ENCODE measurements around the gene ZIC5. TPM values are rescaled to one million over a fixed set of nuclear protein-coding genes. Genes with fewer than 3 reads are reported as not detected.

ZIC5 gene
- total RNA-seq = not detected
- not detected for polyA plus RNA-seq

GRCh38 chr13:99971576-99972189 is at the start of gene ZIC5:
Gene ZIC5 (minus strand): TSS chr13:99971767. CDS start chr13:99971603, 164 bp downstream.
- intact Hi-C loops (cut with micrococcal nuclease) = no loop called here
- peak in 2 of 5 donors; percentile 2 to 6 for DNase-seq
- H3K27me3 Mint-ChIP-seq = peaks cover 63 to 64% of the 10 kb centered on the region in 2 donors
- ChIA-PET POLR2A (ENCODE audit: partially characterized antibody) (no interaction called here), CTCF (ENCODE audit: partially characterized antibody) (no interaction called here)
- Histone ChIP-seq H3K4me1 (ENCODE audit: insufficient read depth, low read length) (peaks cover 32% of the 10 kb centered on the region), H3K9me3 (ENCODE audit: control insufficient read depth in 1 of 2, low read length in 2 of 2) (no peaks in the 10 kb centered on the region), H3K27me3 (ENCODE audit: insufficient read depth, low read length) (peaks cover 76% of the 10 kb centered on the region), H3K4me3 (ENCODE audit: low read length in 2 of 2) (no peak within 1 kb of the TSS), H3K27ac (ENCODE audit: low read depth, low read length) (no peak within 1 kb of the TSS), H3K36me3 (ENCODE audit: insufficient read depth, low read length) (no peaks in the 10 kb centered on the region)
- peak within 1 kb of the TSS in 5 of 7 donors; percentile 61 to 90 (median 83) for H3K27ac Mint-ChIP-seq
- H3K9me3 Mint-ChIP-seq = peaks cover 2 to 61% (median 41%) of the 10 kb centered on the region in 8 donors
- peak within 1 kb of the TSS; percentile 39 to 78 (median 58) for H3K4me3 Mint-ChIP-seq
- H3K36me3 Mint-ChIP-seq = peaks cover 8 to 13% of the 10 kb centered on the region in 2 donors
- H3K4me1 Mint-ChIP-seq = peaks cover 10 to 45% (median 20%) of the 10 kb centered on the region in 4 donors

- no peak overlapping the region for H3K27ac Mint-ChIP-seq
- CTCF ChIA-PET (ENCODE audit: partially characterized antibody) = no interaction called here
- peaks cover 0 to 4% of the 10 kb centered on the region in 2 donors for H3K27me3 Mint-ChIP-seq
- no peak overlapping the region for H3K27ac ChIP-seq (ENCODE audit: low read depth, low read length)
- no peaks in the 10 kb centered on the region for H3K4me1 ChIP-seq (ENCODE audit: insufficient read depth, low read length)
- H3K4me3 Mint-ChIP-seq = no peak overlapping the region
- POLR2A ChIA-PET (ENCODE audit: partially characterized antibody) = no interaction called here
- no peaks in the 10 kb centered on the region for H3K36me3 Mint-ChIP-seq
- no peak overlapping the region for H3K4me3 ChIP-seq (ENCODE audit: low read length in 2 of 2)
- no peaks in the 10 kb centered on the region for H3K36me3 ChIP-seq (ENCODE audit: insufficient read depth, low read length)
- no peak for DNase-seq
- H3K9me3 ChIP-seq (ENCODE audit: control insufficient read depth in 1 of 2, low read length in 2 of 2) = no peaks in the 10 kb centered on the region
- H3K9me3 Mint-ChIP-seq = peaks cover 0 to 4% (median 0%) of the 10 kb centered on the region in 8 donors
- no peaks in the 10 kb centered on the region for H3K4me1 Mint-ChIP-seq
- no peaks in the 10 kb centered on the region for H3K27me3 ChIP-seq (ENCODE audit: insufficient read depth, low read length)
- intact Hi-C loops (cut with micrococcal nuclease) = no loop called here
Observed at GRCh38 chr13:100019780-100020356, 48.3 kb upstream of the ZIC5 start.

GRCh38 chr13:100014621-100015020 is 43.1 kb upstream of the ZIC5 start:
- H3K36me3 Mint-ChIP-seq = no peaks in the 10 kb centered on the region
- peaks cover 0 to 4% (median 0%) of the 10 kb centered on the region in 8 donors for H3K9me3 Mint-ChIP-seq
- no peak overlapping the region for H3K4me3 ChIP-seq (ENCODE audit: low read length in 2 of 2)
- no peak overlapping the region for H3K27ac Mint-ChIP-seq
- CTCF ChIA-PET (ENCODE audit: partially characterized antibody) = interaction anchor here (0.6 kb wide), 1 partner anchor 783 kb away, joined by 4 read pairs; no protein-coding TSS in a partner anchor
- peaks cover 9 to 10% of the 10 kb centered on the region in 2 donors for H3K27me3 Mint-ChIP-seq
- H3K36me3 ChIP-seq (ENCODE audit: insufficient read depth, low read length) = no peaks in the 10 kb centered on the region
- intact Hi-C loops (cut with micrococcal nuclease) = no loop called here
- H3K27me3 ChIP-seq (ENCODE audit: insufficient read depth, low read length) = no peaks in the 10 kb centered on the region
- POLR2A ChIA-PET (ENCODE audit: partially characterized antibody) = no interaction called here
- H3K4me1 Mint-ChIP-seq = no peaks in the 10 kb centered on the region
- DNase-seq = no peak
- no peaks in the 10 kb centered on the region for H3K4me1 ChIP-seq (ENCODE audit: insufficient read depth, low read length)
- no peaks in the 10 kb centered on the region for H3K9me3 ChIP-seq (ENCODE audit: control insufficient read depth in 1 of 2, low read length in 2 of 2)
- H3K4me3 Mint-ChIP-seq = no peak overlapping the region
- H3K27ac ChIP-seq (ENCODE audit: low read depth, low read length) = no peak overlapping the region

GRCh38 chr13:99998261-99998660 is 26.7 kb upstream of the ZIC5 start:
- POLR2A ChIA-PET (ENCODE audit: partially characterized antibody) = no interaction called here
- peaks cover 57 to 68% of the 10 kb centered on the region in 2 donors for H3K27me3 Mint-ChIP-seq
- peaks cover 58% of the 10 kb centered on the region for H3K27me3 ChIP-seq (ENCODE audit: insufficient read depth, low read length)

GRCh38 chr13:99997702-99998214 is 26.2 kb upstream of the ZIC5 start:
- Mint-ChIP-seq H3K4me3 (no peak overlapping the region), H3K36me3 (no peaks in the 10 kb centered on the region), H3K27me3 (peaks cover 58 to 69% of the 10 kb centered on the region in 2 donors), H3K27ac (peak overlapping the region in 2 of 7 donors; percentile 16 to 52), H3K4me1 (peaks cover 0 to 5% (median 3%) of the 10 kb centered on the region in 4 donors), H3K9me3 (peaks cover 0 to 33% (median 21%) of the 10 kb centered on the region in 8 donors)
- ChIA-PET CTCF (ENCODE audit: partially characterized antibody) (no interaction called here), POLR2A (ENCODE audit: partially characterized antibody) (no interaction called here)
- intact Hi-C loops (cut with micrococcal nuclease) = loop anchor here (5.0 kb wide), 1 partner anchor 35 kb away; no protein-coding TSS in a partner anchor
- H3K36me3 ChIP-seq (ENCODE audit: insufficient read depth, low read length) = no peaks in the 10 kb centered on the region
- no peak for DNase-seq
- H3K27ac ChIP-seq (ENCODE audit: low read depth, low read length) = no peak overlapping the region
- H3K9me3 ChIP-seq (ENCODE audit: control insufficient read depth in 1 of 2, low read length in 2 of 2) = no peaks in the 10 kb centered on the region
- H3K4me3 ChIP-seq (ENCODE audit: low read length in 2 of 2) = no peak overlapping the region
- H3K27me3 ChIP-seq (ENCODE audit: insufficient read depth, low read length) = peaks cover 63% of the 10 kb centered on the region
- peaks cover 9% of the 10 kb centered on the region for H3K4me1 ChIP-seq (ENCODE audit: insufficient read depth, low read length)

More at GRCh38 chr13:99998261-99998660, 26.7 kb upstream of the ZIC5 start:
- peak in 1 of 5 donors; percentile 4 for DNase-seq
- Mint-ChIP-seq H3K27ac (peak overlapping the region in 2 of 7 donors; percentile 16 to 52), H3K4me1 (peaks cover 0 to 5% (median 3%) of the 10 kb centered on the region in 4 donors), H3K4me3 (no peak overlapping the region), H3K9me3 (peaks cover 0 to 32% (median 21%) of the 10 kb centered on the region in 8 donors), H3K36me3 (no peaks in the 10 kb centered on the region)
- intact Hi-C loops (cut with micrococcal nuclease) = loop anchor here (5.0 kb wide), 1 partner anchor 36 kb away; no protein-coding TSS in a partner anchor
- CTCF ChIA-PET (ENCODE audit: partially characterized antibody) = no interaction called here
- no peak overlapping the region for H3K27ac ChIP-seq (ENCODE audit: low read depth, low read length)
- H3K9me3 ChIP-seq (ENCODE audit: control insufficient read depth in 1 of 2, low read length in 2 of 2) = no peaks in the 10 kb centered on the region
- H3K36me3 ChIP-seq (ENCODE audit: insufficient read depth, low read length) = no peaks in the 10 kb centered on the region
- no peak overlapping the region for H3K4me3 ChIP-seq (ENCODE audit: low read length in 2 of 2)
- H3K4me1 ChIP-seq (ENCODE audit: insufficient read depth, low read length) = peaks cover 9% of the 10 kb centered on the region

GRCh38 chr13:99996381-99996973 is 24.9 kb upstream of the ZIC5 start:
- Histone ChIP-seq H3K4me1 (ENCODE audit: insufficient read depth, low read length) (peaks cover 7% of the 10 kb centered on the region), H3K27me3 (ENCODE audit: insufficient read depth, low read length) (peaks cover 76% of the 10 kb centered on the region), H3K36me3 (ENCODE audit: insufficient read depth, low read length) (no peaks in the 10 kb centered on the region), H3K4me3 (ENCODE audit: low read length in 2 of 2) (no peak overlapping the region), H3K27ac (ENCODE audit: low read depth, low read length) (no peak overlapping the region), H3K9me3 (ENCODE audit: control insufficient read depth in 1 of 2, low read length in 2 of 2) (no peaks in the 10 kb centered on the region)
- DNase-seq = peak in 1 of 5 donors; percentile 6
- Mint-ChIP-seq H3K4me3 (peak overlapping the region in 3 of 8 donors; percentile 13 to 48 (median 40)), H3K27me3 (peaks cover 63 to 71% of the 10 kb centered on the region in 2 donors), H3K36me3 (no peaks in the 10 kb centered on the region), H3K27ac (peak overlapping the region in 4 of 7 donors; percentile 1 to 80 (median 52)), H3K9me3 (peaks cover 0 to 40% (median 22%) of the 10 kb centered on the region in 8 donors), H3K4me1 (peaks cover 0 to 4% (median 0%) of the 10 kb centered on the region in 4 donors)
- CTCF ChIA-PET (ENCODE audit: partially characterized antibody) = interaction anchor here (1.0 to 1.6 kb wide), 2 partner anchors 9 to 81 kb away, joined by 3 to 9 read pairs; no protein-coding TSS in a partner anchor
- POLR2A ChIA-PET (ENCODE audit: partially characterized antibody) = interaction anchor here (0.7 to 2.9 kb wide), 4 partner anchors 9 to 88 kb away, joined by 3 to 9 read pairs (median 6); no protein-coding TSS in a partner anchor
- intact Hi-C loops (cut with micrococcal nuclease) = loop anchor here (5.0 kb wide), 1 partner anchor 34 kb away; no protein-coding TSS in a partner anchor

Data from CD4-positive, alpha-beta memory T cell (primary cell).